PC-3 (cell line): ENCODE results near the gene CSRNP3. TPM values are rescaled to one million over a fixed set of nuclear protein-coding genes. Genes with fewer than 3 reads are reported as not detected.

Source experiments
- ATAC-seq: fragments of 200-7000 bp; cut with Tn5 transposase; 2 replicates; pipeline ENCODE4 v1.9.1; 2020; ENCODE audit warnings: mild to moderate bottlenecking, moderate library complexity
- BruUV-seq: library from RNA; stranded (reverse); fragments of 400-500 nt; replicated peaks from 2 replicates; lab custom pipeline; 2021; lab: Mats Ljungman, UMichigan
- CTCF ChIA-PET: fragments of 300-600 bp; sonication (Branson Sonifier 250); formaldehyde crosslinking; loops from one replicate; lab custom pipeline; 2022; ENCODE audit warnings: antibody characterized with exemption; lab: Charles Lee
- POLR2A ChIA-PET: fragments of 300-600 bp; sonication (Branson Sonifier 250); formaldehyde crosslinking; loops from one replicate; lab custom pipeline; 2022; ENCODE audit warnings: antibody characterized with exemption; ENCODE audit not compliant: unreplicated experiment; lab: Charles Lee
- DNase-seq: peaks from one replicate; pipeline ENCODE4 v3.0.0-alpha.2; 2015
- H2AFZ ChIP-seq: fragments of 300-600 bp; sonication (generic); 2 replicates; pipeline ENCODE4 v1.6.0; 2016; ENCODE audit warnings: antibody characterized with exemption, low read length
- H3F3A ChIP-seq: fragments of 300-600 bp; sonication (generic); one replicate; pipeline ENCODE4 v1.6.0; 2017; ENCODE audit warnings: antibody characterized with exemption, low read length, control low read depth, mild to moderate bottlenecking; ENCODE audit not compliant: unreplicated experiment
- H3K27ac ChIP-seq: fragments of 300-600 bp; sonication (generic); 2 replicates; pipeline ENCODE4 v1.5.1; 2016; ENCODE audit warnings: mild to moderate bottlenecking, low read length
- H3K27me3 ChIP-seq: fragments of 300-600 bp; sonication (generic); 2 replicates; pipeline ENCODE4 v1.6.1; 2016; ENCODE audit warnings: low read length, mixed read lengths
- H3K36me3 ChIP-seq: fragments of 300-600 bp; sonication (generic); 2 replicates; pipeline ENCODE4 v1.6.1; 2016; ENCODE audit warnings: low read depth, mixed run types, low read length, mixed read lengths
- H3K4me1 ChIP-seq: fragments of 300-600 bp; sonication (generic); 2 replicates; pipeline ENCODE4 v1.5.1; 2016; ENCODE audit warnings: low read length; ENCODE audit not compliant: insufficient read depth
- H3K4me2 ChIP-seq: fragments of 300-600 bp; sonication (generic); 2 replicates; pipeline ENCODE4 v1.6.0; 2016; ENCODE audit warnings: low read length
- H3K4me3 ChIP-seq: fragments of 300-600 bp; sonication (generic); 2 replicates; pipeline ENCODE4 v1.5.1; 2016; ENCODE audit warnings: mild to moderate bottlenecking, low read length, mixed read lengths
- H3K79me2 ChIP-seq: fragments of 300-600 bp; sonication (generic); 2 replicates; pipeline ENCODE4 v1.6.1; 2017; ENCODE audit warnings: low read length, mixed read lengths
- H3K9ac ChIP-seq: fragments of 300-600 bp; sonication (generic); 2 replicates; pipeline ENCODE4 v1.6.0; 2016; ENCODE audit warnings: mild to moderate bottlenecking, low read length
- H3K9me2 ChIP-seq: fragments of 300-600 bp; sonication (generic); replicated peaks from 2 replicates; pipeline ENCODE4 v1.6.1; 2016; ENCODE audit warnings: mixed run types, low read length, mixed read lengths
- H3K9me3 ChIP-seq: fragments of 300-600 bp; sonication (generic); 2 replicates; pipeline ENCODE4 v1.6.1; 2016; ENCODE audit warnings: low read length, mixed read lengths
- H4K20me1 ChIP-seq: fragments of 300-600 bp; sonication (generic); 2 replicates; pipeline ENCODE4 v1.6.1; 2016; ENCODE audit warnings: low read length, mixed read lengths
- CTCF ChIP-seq: fragments of 300-600 bp; sonication (generic); conservative IDR thresholded peaks from 2 replicates; pipeline ENCODE4 v1.5.1; 2017; ENCODE audit warnings: antibody characterized with exemption, low read depth, mild to moderate bottlenecking, low read length
- EZH2 ChIP-seq: fragments of 300-600 bp; sonication (generic); IDR thresholded peaks from one replicate; pipeline ENCODE4 v1.6.1; 2017; ENCODE audit warnings: antibody characterized with exemption, mild to moderate bottlenecking, low read length; ENCODE audit not compliant: unreplicated experiment
- EZH2phosphoT487 ChIP-seq: fragments of 300-600 bp; sonication (generic); IDR thresholded peaks from 2 replicates; pipeline ENCODE4 v1.6.1; 2018; ENCODE audit warnings: mild to moderate bottlenecking, antibody characterized with exemption, low read length, borderline replicate concordance
- intact Hi-C: fragments of 100-400 bp; cut with micrococcal nuclease; formaldehyde crosslinking; loops from 2 replicates; pipeline ENCODE4 v1.9.0; 2023
- total RNA-seq: library from RNA; depleted of rRNA; stranded (reverse); fragments of >200 nt; gene quantifications from 2 replicates; pipeline ENCODE4 v1.2.3, GENCODE V29; 2014

Gene CSRNP3
- total RNA-seq, 1 experiment from 2014 or later: 2.2 TPM

- H3K27me3 ChIP-seq: no peaks in the 10 kb centered on the region
- no peak overlapping the region for H3K9ac ChIP-seq
- H3K4me1 ChIP-seq: no peaks in the 10 kb centered on the region
- no TSS peak for BruUV-seq
- no peak overlapping the region for H3K4me3 ChIP-seq
- ATAC-seq (peak; percentile 85), DNase-seq (peak; percentile 23)
- H2AFZ ChIP-seq: no peak overlapping the region
- no peaks in the 10 kb centered on the region for H3K79me2 ChIP-seq
- intact Hi-C loops: no loop called here
- H3K9me2 ChIP-seq: no peaks in the 10 kb centered on the region
- H4K20me1 ChIP-seq: no peaks in the 10 kb centered on the region
- no peak overlapping the region for H3K4me2 ChIP-seq
- H3K36me3 ChIP-seq: no peaks in the 10 kb centered on the region
- ChIA-PET POLR2A (interaction anchor here (0.5 to 0.6 kb wide), 2 partner anchors 15 to 74 kb away, joined by 3 to 5 read pairs; no protein-coding TSS in a partner anchor), CTCF (interaction anchor here (0.6 kb wide), 1 partner anchor 107 kb away, joined by 4 read pairs; no protein-coding TSS in a partner anchor)
- H3F3A ChIP-seq: no peaks in the 10 kb centered on the region
- no peak for TF ChIP-seq CTCF
- TF ChIP-seq EZH2phosphoT487: no peak
- TF ChIP-seq EZH2: no peak
- H3K27ac ChIP-seq: no peak overlapping the region
- no peaks in the 10 kb centered on the region for H3K9me3 ChIP-seq
Measured at GRCh38 chr2:165456027-165456426, 13.5 kb upstream of the CSRNP3 start.

GRCh38 chr2:165462443-165462842, 7.1 kb upstream of the CSRNP3 start:
- H3K9me2 ChIP-seq: no peaks in the 10 kb centered on the region
- BruUV-seq: no TSS peak
- H3F3A ChIP-seq: no peaks in the 10 kb centered on the region
- no peak overlapping the region for H2AFZ ChIP-seq
- H3K9me3 ChIP-seq: no peaks in the 10 kb centered on the region
- CTCF ChIA-PET: no interaction called here
- intact Hi-C loops: no loop called here
- H3K4me3 ChIP-seq: no peak overlapping the region
- H3K4me2 ChIP-seq: no peak overlapping the region
- no peaks in the 10 kb centered on the region for H3K27me3 ChIP-seq
- TF ChIP-seq EZH2phosphoT487 (no peak), CTCF (no peak), EZH2 (no peak)
- H3K27ac ChIP-seq: no peak overlapping the region
- H3K36me3 ChIP-seq: no peaks in the 10 kb centered on the region
- POLR2A ChIA-PET: no interaction called here
- H3K9ac ChIP-seq: no peak overlapping the region
- DNase-seq (no peak), ATAC-seq (no peak)
- H3K4me1 ChIP-seq: no peaks in the 10 kb centered on the region
- no peaks in the 10 kb centered on the region for H4K20me1 ChIP-seq
- H3K79me2 ChIP-seq: no peaks in the 10 kb centered on the region

GRCh38 chr2:165466386-165466785, 3.1 kb upstream of the CSRNP3 start:
- H3K4me1 ChIP-seq: peaks cover 22% of the 10 kb centered on the region; the same call in 1 of the 2 replicates
- peaks cover 6% of the 10 kb centered on the region; the same call in 1 of the 2 replicates for H3K79me2 ChIP-seq
- H3K9me3 ChIP-seq: no peaks in the 10 kb centered on the region
- no peaks in the 10 kb centered on the region for H3K36me3 ChIP-seq
- intact Hi-C loops: no loop called here
- BruUV-seq: no TSS peak
- ChIA-PET CTCF (interaction anchor here (0.8 kb wide), 1 partner anchor 278 kb away, joined by 4 read pairs; no protein-coding TSS in a partner anchor), POLR2A (no interaction called here)
- H2AFZ ChIP-seq: peak overlapping the region; percentile 29; the same call in 1 of the 2 replicates
- no peaks in the 10 kb centered on the region for H3K9me2 ChIP-seq
- H3K9ac ChIP-seq: no peak overlapping the region
- ATAC-seq: no peak
- H3K4me2 ChIP-seq: no peak overlapping the region
- no peak overlapping the region for H3K4me3 ChIP-seq
- H3F3A ChIP-seq: no peaks in the 10 kb centered on the region
- no peaks in the 10 kb centered on the region for H4K20me1 ChIP-seq
- TF ChIP-seq EZH2phosphoT487 (no peak), CTCF (no peak), EZH2 (no peak)
- no peak for DNase-seq
- H3K27ac ChIP-seq: no peak overlapping the region
- no peaks in the 10 kb centered on the region for H3K27me3 ChIP-seq
